Liver (tissue), 1 donor: ENCODE data around the gene CTBP1.

ENCODE experiments used
- FOXA1 ChIP-seq: IDR thresholded peaks from 2 replicates; pipeline ENCODE4 v1.6.1; 2016; ENCODE audit warnings: antibody characterized with exemption
- REST ChIP-seq: IDR thresholded peaks from 2 replicates; pipeline ENCODE4 v1.6.1; 2016; ENCODE audit warnings: antibody characterized with exemption, mild to moderate bottlenecking

DNA sequence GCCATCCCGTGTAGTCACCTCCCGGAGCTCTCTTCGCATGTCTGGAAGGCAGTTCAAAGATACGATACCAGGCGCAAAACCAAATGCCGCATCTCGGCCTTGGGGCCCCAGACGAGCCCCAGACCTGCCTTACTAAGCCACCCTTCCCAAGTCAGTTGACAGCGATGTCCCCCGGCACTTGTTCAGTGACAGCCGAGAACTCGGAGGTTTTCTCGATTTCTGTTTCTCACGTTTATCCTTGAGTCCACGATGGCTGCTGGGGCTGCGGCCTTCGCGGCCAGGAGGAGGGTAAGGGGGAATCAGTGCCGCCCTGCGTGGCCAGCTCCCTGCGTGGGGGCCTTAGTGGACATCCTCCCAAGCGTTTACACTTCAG is 48.1 kb upstream of the CTBP1 start:
- TF ChIP-seq REST, result no peak
- TF ChIP-seq FOXA1, result no peak
